ENCODE measurements around the gene MVB12B.

DNA sequence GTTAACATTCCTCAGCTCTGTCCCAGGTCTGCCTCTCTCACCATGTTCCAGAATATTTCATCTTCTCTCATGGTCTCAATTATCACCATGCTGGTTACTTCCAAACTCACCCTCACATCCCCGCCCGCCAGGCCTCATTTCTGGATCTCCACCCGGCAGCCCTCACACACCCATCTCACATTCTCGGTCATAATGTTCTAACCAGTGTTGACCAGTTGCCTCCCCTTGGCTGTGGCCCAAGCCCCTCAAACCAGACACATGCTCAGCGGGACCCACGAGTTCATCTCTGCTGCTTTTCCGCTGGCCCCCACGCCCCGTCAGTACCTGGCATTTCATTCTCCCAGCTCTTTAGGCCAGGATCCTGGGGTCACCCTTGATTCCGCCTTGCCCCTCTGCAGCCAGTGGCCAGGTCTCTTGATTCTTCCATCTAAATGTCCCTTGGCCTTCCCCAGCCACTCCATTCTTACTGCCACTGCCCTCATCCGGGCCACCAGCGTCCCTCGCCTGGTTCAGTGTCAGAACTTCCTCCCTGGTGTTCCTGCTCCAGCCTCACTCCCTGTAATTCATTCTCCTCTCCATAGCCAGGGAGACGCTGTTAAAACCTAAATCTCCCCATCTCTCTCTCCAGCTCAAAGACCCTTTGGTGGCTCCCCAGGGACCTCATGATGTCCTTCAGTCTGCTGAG is 141.7 kb downstream of the MVB12B start:
- TF ChIP-seq, protein P1, sequence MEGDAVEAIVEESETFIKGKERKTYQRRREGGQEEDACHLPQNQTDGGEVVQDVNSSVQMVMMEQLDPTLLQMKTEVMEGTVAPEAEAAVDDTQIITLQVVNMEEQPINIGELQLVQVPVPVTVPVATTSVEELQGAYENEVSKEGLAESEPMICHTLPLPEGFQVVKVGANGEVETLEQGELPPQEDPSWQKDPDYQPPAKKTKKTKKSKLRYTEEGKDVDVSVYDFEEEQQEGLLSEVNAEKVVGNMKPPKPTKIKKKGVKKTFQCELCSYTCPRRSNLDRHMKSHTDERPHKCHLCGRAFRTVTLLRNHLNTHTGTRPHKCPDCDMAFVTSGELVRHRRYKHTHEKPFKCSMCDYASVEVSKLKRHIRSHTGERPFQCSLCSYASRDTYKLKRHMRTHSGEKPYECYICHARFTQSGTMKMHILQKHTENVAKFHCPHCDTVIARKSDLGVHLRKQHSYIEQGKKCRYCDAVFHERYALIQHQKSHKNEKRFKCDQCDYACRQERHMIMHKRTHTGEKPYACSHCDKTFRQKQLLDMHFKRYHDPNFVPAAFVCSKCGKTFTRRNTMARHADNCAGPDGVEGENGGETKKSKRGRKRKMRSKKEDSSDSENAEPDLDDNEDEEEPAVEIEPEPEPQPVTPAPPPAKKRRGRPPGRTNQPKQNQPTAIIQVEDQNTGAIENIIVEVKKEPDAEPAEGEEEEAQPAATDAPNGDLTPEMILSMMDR (IDR thresholded peaks at IDR 0.05): no peak
- no peak for TF ChIP-seq ZFX (IDR thresholded peaks at IDR 0.05; ENCODE audit: borderline replicate concordance)

Measured in 22Rv1 (cell line).